ENCODE results near the gene SMAD9. TPM values are rescaled to one million over a fixed set of nuclear protein-coding genes. Genes with fewer than 3 reads are reported as not detected.

SMAD9 gene
- total and polyA plus RNA-seq, 2 of the 8 experiments (the other 6 are each of a cell fraction or from before 2014, with no cell fraction given) = 0.45 to 1.0 TPM

DNA sequence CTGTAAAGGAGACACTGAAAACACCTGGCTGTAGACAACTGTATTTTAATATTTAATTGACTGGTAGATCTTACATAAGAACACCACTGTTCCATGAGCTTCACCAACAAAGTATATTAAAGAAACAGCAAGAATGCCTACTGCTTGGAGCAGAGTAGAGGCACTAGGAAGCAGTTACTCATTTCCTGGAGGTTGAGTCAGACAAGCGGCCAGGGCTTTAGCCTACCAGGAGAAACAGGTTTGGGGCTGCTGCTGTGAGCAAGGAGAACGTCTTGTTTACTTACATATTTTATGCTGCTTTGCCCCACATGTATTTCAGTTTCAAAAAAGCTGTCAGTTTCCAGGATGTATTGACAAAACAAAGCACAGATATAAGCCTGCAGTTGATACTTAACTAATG lies 45.7 kb upstream of the SMAD9 start:
- H2BK20ac ChIP-seq (ENCODE audit: low read length) = no peak overlapping the region
- no peak overlapping the region for H3K14ac ChIP-seq (ENCODE audit: insufficient read length)
- H3K79me1 ChIP-seq (ENCODE audit: low read depth, low read length) = no peaks in the 10 kb centered on the region
- H2BK5ac ChIP-seq (ENCODE audit: low read depth, low read length) = no peak overlapping the region
- no peak overlapping the region for H3K23ac ChIP-seq (ENCODE audit: insufficient read length)
- ChIA-PET POLR2A (ENCODE audit: partially characterized antibody) (interaction anchor here (0.5 to 1.8 kb wide), 4 partner anchors 9 to 102 kb away, joined by 3 to 4 read pairs (median 3); no protein-coding TSS in a partner anchor), CTCF (ENCODE audit: partially characterized antibody) (interaction anchor here (1.5 to 2.3 kb wide), 3 partner anchors 16 to 114 kb away, joined by 3 to 9 read pairs (median 4); no protein-coding TSS in a partner anchor)
- H4K20me1 ChIP-seq (replicated peaks in 1 of 2; ENCODE audit: control insufficient read depth in 1 of 2, insufficient read depth in 2 of 2, low read length in 2 of 2) = no peaks in the 10 kb centered on the region
- H3K27me3 ChIP-seq (replicated peaks in 1 of 4; ENCODE audit: control insufficient read depth in 3 of 4, extremely low read depth in 1 of 4, insufficient read depth in 3 of 4, low read length in 3 of 4) = no peaks in the 10 kb centered on the region
- no peaks in the 10 kb centered on the region for H3K79me2 ChIP-seq (ENCODE audit: control insufficient read depth in 1 of 2, insufficient read depth in 2 of 2, low read length in 2 of 2)
- H4K8ac ChIP-seq (ENCODE audit: extremely low read depth, insufficient read depth, low read length) = no peak overlapping the region
- FAIRE-seq = no peak
- no peak overlapping the region for H2AFZ ChIP-seq (ENCODE audit: low read length)
- no peak overlapping the region for H2AK5ac ChIP-seq (ENCODE audit: low read depth, low read length)
- H2BK15ac ChIP-seq (ENCODE audit: low read length) = no peak overlapping the region
- H3K23me2 ChIP-seq (ENCODE audit: low read depth, low read length) = no peaks in the 10 kb centered on the region
- no peak overlapping the region for H3K9ac ChIP-seq (replicated peaks in 1 of 4; ENCODE audit: extremely low read depth in 1 of 4, low read depth in 3 of 4, low read length in 3 of 4)
- WGBS, 2 experiments (ENCODE audit: extremely low coverage in 1 of 2, insufficient coverage in 1 of 2, insufficient read length in 1 of 2, insufficient replicate concordance in 2 of 2, low coverage in 1 of 2, low lambda C conversion rate in 2 of 2, missing lambda C conversion rate in 1 of 2) = 82% methylated on average over 2 of the region's 2 CpGs; no CpG with 5 or more reads in 1 of the 2 experiments
- DNase-seq (ENCODE audit: low read depth in 1 of 2, low spot score in 2 of 2) = no peak
- H4K5ac ChIP-seq (ENCODE audit: insufficient read length, low read depth, low read length) = no peak overlapping the region
- no peak overlapping the region for H3K4ac ChIP-seq (replicated peaks; ENCODE audit: insufficient read length, low read depth, low read length)
- no peak overlapping the region for H2BK12ac ChIP-seq (ENCODE audit: low read depth, low read length)
- H3K4me2 ChIP-seq (ENCODE audit: insufficient read depth in 1 of 2, low read depth in 2 of 2, low read length in 2 of 2) = no peak overlapping the region
- no peak overlapping the region for H4K91ac ChIP-seq (replicated peaks; ENCODE audit: insufficient read length, low read length)
- H3K36me3 ChIP-seq (ENCODE audit: control insufficient read depth in 2 of 4, insufficient read depth in 4 of 4, low read length in 3 of 4) = peaks cover 2 to 39% (median 9%) of the 10 kb centered on the region in 4 experiments; a peak in 5 of 8 replicates
- no peak overlapping the region for H2BK120ac ChIP-seq (replicated peaks; ENCODE audit: low read depth, low read length)
- H3K4me1 ChIP-seq (replicated peaks in 1 of 4; ENCODE audit: control insufficient read depth in 3 of 4, insufficient read depth in 4 of 4, low read length in 3 of 4) = no peaks in the 10 kb centered on the region
- H3K9me3 ChIP-seq (ENCODE audit: insufficient read depth in 2 of 2, low read depth in 1 of 2, low read length in 1 of 2) = no peaks in the 10 kb centered on the region
- no peak overlapping the region for H3K18ac ChIP-seq (ENCODE audit: extremely low read depth, low read length)
- H3K4me3 ChIP-seq (ENCODE audit: extremely low read depth in 1 of 4, insufficient read depth in 2 of 4, low read depth in 3 of 4, low read length in 4 of 4) = no peak overlapping the region
- H3K56ac ChIP-seq (replicated peaks; ENCODE audit: insufficient read length, low read depth, low read length) = no peak overlapping the region
- H3K27ac ChIP-seq (ENCODE audit: low read depth, low read length) = no peak overlapping the region
- TF ChIP-seq CEBPB (IDR thresholded peaks at IDR 0.05; ENCODE audit: low read depth, low read length) (no peak), TBP (IDR thresholded peaks at IDR 0.05; ENCODE audit: low read depth, low read length) (no peak), GABPA (IDR thresholded peaks at IDR 0.05; ENCODE audit: borderline replicate concordance, insufficient read depth, low read length) (no peak), SIRT6 (IDR thresholded peaks at IDR 0.05; ENCODE audit: low read length) (no peak), SAP30 (IDR thresholded peaks at IDR 0.05; ENCODE audit: insufficient read depth, insufficient replicate concordance, low read length) (no peak), TEAD4 (IDR thresholded peaks at IDR 0.05; ENCODE audit: low read depth, low read length) (no peak), SRF (IDR thresholded peaks at IDR 0.05; ENCODE audit: low read depth, low read length) (no peak), KDM5A (IDR thresholded peaks at IDR 0.05; ENCODE audit: low read length) (no peak), JUN (IDR thresholded peaks at IDR 0.05; ENCODE audit: low read depth, low read length) (no peak), POU5F1 (IDR thresholded peaks at IDR 0.05; ENCODE audit: low read depth, low read length) (no peak), JUND (IDR thresholded peaks at IDR 0.05; ENCODE audit: low read length) (no peak), CBX5 (IDR thresholded peaks at IDR 0.05; ENCODE audit: low read depth, low read length) (no peak), SP2 (IDR thresholded peaks at IDR 0.05; ENCODE audit: low read length) (no peak), RBBP5 (IDR thresholded peaks at IDR 0.05; ENCODE audit: borderline replicate concordance, low read depth, low read length) (no peak), ZNF274 (IDR thresholded peaks at IDR 0.05; ENCODE audit: borderline replicate concordance, extremely low read depth, low read length) (no peak), YY1 (IDR thresholded peaks at IDR 0.05; ENCODE audit: low read depth, low read length) (no peak)
